ENCODE results near the gene CEMP1.
A peak's percentile ranks its signal among the peaks of the same experiment; 100 is the strongest.

Gene CEMP1

GRCh38 chr16:2520097-2520783 lies 11.0 kb downstream of the CEMP1 start, which contains the start of gene AMDHD2:
AMDHD2 (plus strand) TSS chr16:2520371; CDS start chr16:2520459, 88 bp downstream.
- Mint-ChIP-seq H3K4me1 (ENCODE audit: low read depth) (peaks cover 75% of the 10 kb centered on the region), H3K27ac (peak within 1 kb of the TSS; percentile 99), H3K36me3 (ENCODE audit: low read depth) (peaks cover 97% of the 10 kb centered on the region), H3K27me3 (no peaks in the 10 kb centered on the region), H3K9me3 (no peaks in the 10 kb centered on the region), H3K4me3 (peak within 1 kb of the TSS; percentile 91)
- intact Hi-C loops (cut with micrococcal nuclease), result loop anchor here (2.0 kb wide), 1 partner anchor 17 kb away; no protein-coding TSS in a partner anchor

GRCh38 chr16:2519711-2520080 lies 11.5 kb downstream of the CEMP1 start:
- H3K4me1 Mint-ChIP-seq (ENCODE audit: low read depth), result peaks cover 78% of the 10 kb centered on the region
- H3K9me3 Mint-ChIP-seq, result no peaks in the 10 kb centered on the region
- no peaks in the 10 kb centered on the region for H3K27me3 Mint-ChIP-seq
- H3K27ac Mint-ChIP-seq, result peak overlapping the region; percentile 99
- intact Hi-C loops (cut with micrococcal nuclease), result loop anchor here (2.0 kb wide), 1 partner anchor 17 kb away; no protein-coding TSS in a partner anchor
- H3K36me3 Mint-ChIP-seq (ENCODE audit: low read depth), result peaks cover 97% of the 10 kb centered on the region
- H3K4me3 Mint-ChIP-seq, result peak overlapping the region; percentile 91

- Mint-ChIP-seq H3K4me1 (ENCODE audit: low read depth) (peaks cover 72% of the 10 kb centered on the region), H3K9me3 (no peaks in the 10 kb centered on the region), H3K4me3 (peak overlapping the region; percentile 91), H3K27ac (peak overlapping the region; percentile 99), H3K36me3 (ENCODE audit: low read depth) (peaks cover 97% of the 10 kb centered on the region), H3K27me3 (no peaks in the 10 kb centered on the region)
- intact Hi-C loops (cut with micrococcal nuclease), result no loop called here
Observed at GRCh38 chr16:2518823-2519710, 12.1 kb downstream of the CEMP1 start.

- Mint-ChIP-seq H3K27me3 (no peaks in the 10 kb centered on the region), H3K27ac (peak overlapping the region; percentile 99), H3K36me3 (ENCODE audit: low read depth) (peaks cover 92% of the 10 kb centered on the region), H3K4me3 (peak overlapping the region; percentile 91), H3K4me1 (ENCODE audit: low read depth) (peaks cover 66% of the 10 kb centered on the region), H3K9me3 (no peaks in the 10 kb centered on the region)
- intact Hi-C loops (cut with micrococcal nuclease), result no loop called here
Observed at GRCh38 chr16:2517954-2518605, 13.1 kb downstream of the CEMP1 start.

- Mint-ChIP-seq H3K9me3 (no peaks in the 10 kb centered on the region), H3K36me3 (ENCODE audit: low read depth) (peaks cover 80% of the 10 kb centered on the region), H3K27ac (peak overlapping the region; percentile 99), H3K4me3 (peak overlapping the region; percentile 91), H3K4me1 (ENCODE audit: low read depth) (peaks cover 75% of the 10 kb centered on the region), H3K27me3 (peaks cover 7% of the 10 kb centered on the region)
- intact Hi-C loops (cut with micrococcal nuclease), result no loop called here
Observed at GRCh38 chr16:2516391-2517240, 14.6 kb downstream of the CEMP1 start.

GRCh38 chr16:2515180-2515851 lies 15.9 kb downstream of the CEMP1 start:
- Mint-ChIP-seq H3K36me3 (ENCODE audit: low read depth) (peaks cover 67% of the 10 kb centered on the region), H3K27ac (peak overlapping the region; percentile 99), H3K4me3 (peak overlapping the region; percentile 91), H3K27me3 (peaks cover 7% of the 10 kb centered on the region), H3K9me3 (no peaks in the 10 kb centered on the region), H3K4me1 (ENCODE audit: low read depth) (peaks cover 81% of the 10 kb centered on the region)
- intact Hi-C loops (cut with micrococcal nuclease), result no loop called here

- Mint-ChIP-seq H3K9me3 (no peaks in the 10 kb centered on the region), H3K36me3 (ENCODE audit: low read depth) (peaks cover 60% of the 10 kb centered on the region), H3K27me3 (peaks cover 7% of the 10 kb centered on the region), H3K4me1 (ENCODE audit: low read depth) (peaks cover 83% of the 10 kb centered on the region), H3K27ac (peak overlapping the region; percentile 99), H3K4me3 (peak overlapping the region; percentile 91)
- intact Hi-C loops (cut with micrococcal nuclease), result no loop called here
Observed at GRCh38 chr16:2514333-2515179, 16.7 kb downstream of the CEMP1 start.

- intact Hi-C loops (cut with micrococcal nuclease), result no loop called here
- H3K27ac Mint-ChIP-seq, result peak within 1 kb of the TSS; percentile 99
- peaks cover 83% of the 10 kb centered on the region for H3K4me1 Mint-ChIP-seq (ENCODE audit: low read depth)
- peaks cover 51% of the 10 kb centered on the region for H3K36me3 Mint-ChIP-seq (ENCODE audit: low read depth)
- peak within 1 kb of the TSS; percentile 91 for H3K4me3 Mint-ChIP-seq
- no peaks in the 10 kb centered on the region for H3K9me3 Mint-ChIP-seq
- H3K27me3 Mint-ChIP-seq, result peaks cover 7% of the 10 kb centered on the region
Observed at GRCh38 chr16:2513405-2514332, 17.5 kb downstream of the CEMP1 start, which contains the start of gene ATP6V0C. ATP6V0C (plus strand) TSS chr16:2513952; CDS start chr16:2514104, 152 bp downstream.

GRCh38 chr16:2512735-2513404 lies 18.3 kb downstream of the CEMP1 start:
- H3K9me3 Mint-ChIP-seq, result no peaks in the 10 kb centered on the region
- peaks cover 7% of the 10 kb centered on the region for H3K27me3 Mint-ChIP-seq
- H3K4me1 Mint-ChIP-seq (ENCODE audit: low read depth), result peaks cover 83% of the 10 kb centered on the region
- H3K4me3 Mint-ChIP-seq, result peak overlapping the region; percentile 73
- peaks cover 43% of the 10 kb centered on the region for H3K36me3 Mint-ChIP-seq (ENCODE audit: low read depth)
- intact Hi-C loops (cut with micrococcal nuclease), result no loop called here
- H3K27ac Mint-ChIP-seq, result peak overlapping the region; percentile 99

- Mint-ChIP-seq H3K27me3 (peaks cover 7% of the 10 kb centered on the region), H3K36me3 (ENCODE audit: low read depth) (peaks cover 36% of the 10 kb centered on the region), H3K4me1 (ENCODE audit: low read depth) (peaks cover 83% of the 10 kb centered on the region), H3K4me3 (peak overlapping the region; percentile 73), H3K27ac (peak overlapping the region; percentile 99), H3K9me3 (no peaks in the 10 kb centered on the region)
- intact Hi-C loops (cut with micrococcal nuclease), result no loop called here
Observed at GRCh38 chr16:2511996-2512734, 19.0 kb downstream of the CEMP1 start.

Measured in dendritic cell treated with granulocyte-macrophage colony-stimulating factor and Interleukin-4, amounts not matched to agents 40 ng/mL and 50 ng/mL, for 4 days (primary cell).